Measurements from ENCODE around the gene RBMY1J. TPM values are rescaled to one million over a fixed set of nuclear protein-coding genes. Genes with fewer than 3 reads are reported as not detected.

The RBMY1J gene
- total RNA-seq, 6 experiments from 2014 or later: not detected

Other genes starting within 250 kb of the RBMY1J start
- gene RBMY1F, start 220.5 kb upstream of the RBMY1J start, total RNA-seq: not detected